Measurements from ENCODE around the gene SIRPA. TPM values are rescaled to one million over a fixed set of nuclear protein-coding genes. Genes with fewer than 3 reads are reported as not detected.
A peak's percentile ranks its signal among the peaks of the same experiment; 100 is the strongest.

SIRPA gene
- total and polyA plus RNA-seq, 12 donors = 9.7 to 45.8 (median 24.8) TPM

- H3K9me3 ChIP-seq = no peaks in the 10 kb centered on the region
- no peaks in the 10 kb centered on the region for H3K36me3 ChIP-seq
- peaks cover 0 to 26% (median 6%) of the 10 kb centered on the region in 7 donors for H3K27me3 ChIP-seq
- H3K4me1 ChIP-seq = peaks cover 0 to 26% (median 10%) of the 10 kb centered on the region in 9 donors
- WGBS, 2 donors = 64 to 65% methylated on average over 4 of the region's 4 CpGs
- ATAC-seq = no peak
- intact Hi-C loops (cut with DNase I) = loop anchor here in 6 of 10 donors (2.0 to 10.0 kb wide), 5 partner anchors 121 to 491 kb away; no protein-coding TSS in a partner anchor
- no peak overlapping the region for H3K27ac ChIP-seq
- TF ChIP-seq CTCF (IDR thresholded peaks at IDR 0.05) = no peak
- H3K4me3 ChIP-seq = no peak overlapping the region
- no peak for DNase-seq
Measured at GRCh38 chr20:1964061-1964460, 68.9 kb downstream of the SIRPA start.

- Histone ChIP-seq H3K9me3 (no peaks in the 10 kb centered on the region), H3K4me1 (peaks cover 0 to 26% (median 10%) of the 10 kb centered on the region in 9 donors), H3K27ac (peak overlapping the region in 2 of 10 donors; percentile 16 to 69), H3K27me3 (peaks cover 0 to 28% (median 6%) of the 10 kb centered on the region in 7 donors), H3K4me3 (peak overlapping the region in 3 of 10 donors; percentile 5 to 22 (median 18)), H3K36me3 (no peaks in the 10 kb centered on the region)
- DNase-seq = no peak
- TF ChIP-seq CTCF (IDR thresholded peaks at IDR 0.05) = no peak
- 55 to 64% methylated on average over 14 of the region's 14 CpGs for WGBS, 2 donors
- intact Hi-C loops (cut with DNase I) = loop anchor here in 8 of 10 donors (1.0 to 10.0 kb wide), 7 partner anchors 120 to 490 kb away; no protein-coding TSS in a partner anchor
- no peak for ATAC-seq
Measured at GRCh38 chr20:1964659-1965405, 69.6 kb downstream of the SIRPA start.

- 4 to 6% methylated on average over 28 of the region's 28 CpGs for WGBS, 2 donors
- H3K4me3 ChIP-seq = peak overlapping the region in 4 of 10 donors; percentile 5 to 22 (median 13)
- H3K9me3 ChIP-seq = no peaks in the 10 kb centered on the region
- H3K27ac ChIP-seq = peak overlapping the region in 2 of 10 donors; percentile 16 to 69
- ATAC-seq = peak; percentile 72 to 90 (median 80)
- intact Hi-C loops (cut with DNase I) = loop anchor here (1.0 to 10.0 kb wide), 8 partner anchors 119 to 489 kb away; no protein-coding TSS in a partner anchor
- TF ChIP-seq CTCF (IDR thresholded peaks at IDR 0.05) = peak; percentile 81 to 97 (median 94)
- peak; percentile 71 to 75 for DNase-seq
- peaks cover 0 to 26% (median 10%) of the 10 kb centered on the region in 9 donors for H3K4me1 ChIP-seq
- H3K27me3 ChIP-seq = peaks cover 0 to 28% (median 6%) of the 10 kb centered on the region in 7 donors
- H3K36me3 ChIP-seq = no peaks in the 10 kb centered on the region
Measured at GRCh38 chr20:1965520-1966351, 70.5 kb downstream of the SIRPA start.

GRCh38 chr20:1968964-1969363 is 73.8 kb downstream of the SIRPA start:
- no peak overlapping the region for H3K27ac ChIP-seq
- no peak for DNase-seq
- ATAC-seq = no peak
- no peaks in the 10 kb centered on the region for H3K36me3 ChIP-seq
- H3K4me3 ChIP-seq = no peak overlapping the region
- intact Hi-C loops (cut with DNase I) = loop anchor here in 6 of 10 donors (5.0 to 10.0 kb wide), 5 partner anchors 116 to 486 kb away; no protein-coding TSS in a partner anchor
- no peak for TF ChIP-seq CTCF (IDR thresholded peaks at IDR 0.05)
- peaks cover 0 to 23% (median 10%) of the 10 kb centered on the region in 9 donors for H3K4me1 ChIP-seq
- WGBS, 2 donors = 73 to 75% methylated on average over 4 of the region's 4 CpGs
- peaks cover 0 to 46% (median 14%) of the 10 kb centered on the region in 7 donors for H3K27me3 ChIP-seq
- H3K9me3 ChIP-seq = no peaks in the 10 kb centered on the region
